Stimulated activated CD4-positive, alpha-beta T cell treated with anti-CD3 and anti-CD28 coated beads, Interleukin-15, amount 100 ng/mL, for 24 hours (primary cell): ENCODE results near the gene EXOC1.
"Not testable (repeated sequence)": the region's sequence is repeated elsewhere in the genome, so short reads cannot be mapped to it uniquely, and the experiment has no call there.

Experiments used
- DNase-seq: peaks from one replicate; pipeline ENCODE4 v3.0.0-alpha.2; 2020

The EXOC1 gene, protein sequence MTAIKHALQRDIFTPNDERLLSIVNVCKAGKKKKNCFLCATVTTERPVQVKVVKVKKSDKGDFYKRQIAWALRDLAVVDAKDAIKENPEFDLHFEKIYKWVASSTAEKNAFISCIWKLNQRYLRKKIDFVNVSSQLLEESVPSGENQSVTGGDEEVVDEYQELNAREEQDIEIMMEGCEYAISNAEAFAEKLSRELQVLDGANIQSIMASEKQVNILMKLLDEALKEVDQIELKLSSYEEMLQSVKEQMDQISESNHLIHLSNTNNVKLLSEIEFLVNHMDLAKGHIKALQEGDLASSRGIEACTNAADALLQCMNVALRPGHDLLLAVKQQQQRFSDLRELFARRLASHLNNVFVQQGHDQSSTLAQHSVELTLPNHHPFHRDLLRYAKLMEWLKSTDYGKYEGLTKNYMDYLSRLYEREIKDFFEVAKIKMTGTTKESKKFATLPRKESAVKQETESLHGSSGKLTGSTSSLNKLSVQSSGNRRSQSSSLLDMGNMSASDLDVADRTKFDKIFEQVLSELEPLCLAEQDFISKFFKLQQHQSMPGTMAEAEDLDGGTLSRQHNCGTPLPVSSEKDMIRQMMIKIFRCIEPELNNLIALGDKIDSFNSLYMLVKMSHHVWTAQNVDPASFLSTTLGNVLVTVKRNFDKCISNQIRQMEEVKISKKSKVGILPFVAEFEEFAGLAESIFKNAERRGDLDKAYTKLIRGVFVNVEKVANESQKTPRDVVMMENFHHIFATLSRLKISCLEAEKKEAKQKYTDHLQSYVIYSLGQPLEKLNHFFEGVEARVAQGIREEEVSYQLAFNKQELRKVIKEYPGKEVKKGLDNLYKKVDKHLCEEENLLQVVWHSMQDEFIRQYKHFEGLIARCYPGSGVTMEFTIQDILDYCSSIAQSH

DNA sequence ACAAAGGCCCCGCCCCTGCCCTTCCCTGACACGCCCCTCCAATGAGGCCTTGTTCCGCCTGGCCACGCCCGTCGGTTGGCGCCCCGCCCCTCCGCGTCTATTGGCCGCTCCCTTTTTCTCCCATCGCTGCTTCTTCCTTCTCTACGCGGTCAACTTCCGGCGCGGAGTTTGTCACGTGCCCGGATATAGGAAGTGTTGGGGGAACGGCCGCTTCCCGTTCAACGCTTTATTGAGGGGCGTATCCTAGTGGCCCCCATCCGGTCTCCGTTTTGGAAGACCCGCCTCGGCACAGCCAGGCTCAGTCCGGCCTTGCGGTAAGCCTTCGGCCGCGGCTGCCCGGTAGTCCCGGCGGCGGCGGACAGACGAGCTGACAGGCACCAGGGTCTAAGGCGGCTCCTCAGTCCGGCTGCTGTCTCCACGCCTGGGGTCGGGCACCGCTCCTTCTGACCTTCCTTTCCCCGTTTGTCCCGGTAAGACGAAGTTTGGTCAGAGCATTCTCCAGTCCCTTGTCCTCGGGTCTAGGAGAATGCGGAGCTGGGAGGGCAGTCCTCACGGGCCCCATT lies at the start of gene EXOC1:
EXOC1 (plus strand) TSS at position 165 of the 563 bp plus-strand sequence. CDS start 4,676 bp downstream, outside the sequence.
- peak; percentile 99 for DNase-seq

DNA sequence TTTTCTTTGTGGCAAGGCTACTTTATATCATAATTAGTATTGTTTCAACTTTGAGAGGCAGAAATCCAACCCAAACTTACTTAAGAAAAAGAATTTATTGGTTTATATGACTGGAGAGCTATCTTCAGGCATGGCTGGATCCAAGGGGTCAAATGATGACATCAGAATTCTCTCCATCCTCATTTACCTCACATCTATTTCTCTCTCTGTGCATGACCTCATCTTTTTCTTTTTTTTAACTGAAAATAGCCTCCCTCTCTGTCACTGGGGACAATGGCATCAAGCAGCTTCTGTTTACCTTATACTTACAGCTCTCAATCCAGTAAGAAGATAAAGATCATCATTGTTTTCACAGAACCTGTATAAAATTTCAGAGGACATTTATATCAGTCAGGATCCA lies 45.9 kb upstream of the EXOC1 start:
- DNase-seq, result no peak

DNA sequence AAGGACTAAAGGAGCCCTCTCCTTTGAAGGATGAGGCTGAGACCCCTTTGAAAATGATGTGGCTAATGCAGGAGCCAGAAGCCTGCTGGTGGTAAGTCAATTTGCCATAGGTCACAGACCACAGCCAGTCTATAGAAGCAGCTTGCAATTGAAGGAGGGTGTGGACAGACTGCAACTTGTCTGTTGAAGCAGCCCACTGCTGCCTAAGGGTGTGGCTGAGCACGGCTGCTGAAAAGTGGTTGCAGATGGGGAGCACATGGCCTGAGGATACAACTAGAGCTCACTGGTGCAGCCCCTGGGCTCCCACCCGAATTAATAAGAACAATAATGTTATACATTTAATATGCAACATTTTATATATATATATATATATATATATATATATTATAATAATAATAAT lies 45.3 kb upstream of the EXOC1 start:
- no peak for DNase-seq

DNA sequence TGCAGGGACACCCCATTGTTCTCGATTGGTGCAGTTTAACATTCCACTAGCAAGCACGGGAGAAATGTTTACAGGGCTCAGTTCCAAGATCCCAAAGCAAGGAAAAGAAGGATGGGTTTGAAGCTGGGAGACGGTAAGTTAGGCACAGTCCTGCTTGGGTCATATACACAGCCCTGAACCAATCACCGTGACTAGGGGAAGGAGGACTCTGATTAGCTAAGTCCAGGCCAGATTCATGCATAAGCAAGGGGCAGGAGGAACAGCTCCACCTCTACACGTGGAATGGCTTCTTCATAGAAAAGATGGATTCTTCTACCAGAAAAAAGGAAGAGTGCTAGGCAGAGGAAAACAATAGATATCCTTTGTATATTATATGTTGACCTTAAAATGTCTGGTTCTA lies 44.8 kb upstream of the EXOC1 start:
- DNase-seq, result no peak

DNA sequence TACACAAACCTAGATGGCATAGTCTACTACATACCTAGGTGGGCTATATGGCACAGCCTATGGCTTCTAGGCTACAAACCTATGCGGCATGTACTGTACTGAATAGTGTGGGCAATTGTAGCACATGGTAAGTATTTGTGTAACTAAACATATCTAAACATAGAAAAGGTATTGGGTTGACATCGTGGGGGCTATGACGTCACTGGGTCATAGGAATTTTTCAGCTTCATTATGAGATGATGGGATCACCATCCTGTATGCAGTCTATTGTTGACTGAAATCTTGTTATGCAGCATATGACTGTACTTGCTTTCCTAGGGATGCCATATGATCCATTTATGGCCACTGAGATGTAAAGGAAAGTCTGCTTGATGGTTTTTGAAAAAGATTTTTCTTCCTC lies 35.8 kb upstream of the EXOC1 start:
- no peak for DNase-seq

DNA sequence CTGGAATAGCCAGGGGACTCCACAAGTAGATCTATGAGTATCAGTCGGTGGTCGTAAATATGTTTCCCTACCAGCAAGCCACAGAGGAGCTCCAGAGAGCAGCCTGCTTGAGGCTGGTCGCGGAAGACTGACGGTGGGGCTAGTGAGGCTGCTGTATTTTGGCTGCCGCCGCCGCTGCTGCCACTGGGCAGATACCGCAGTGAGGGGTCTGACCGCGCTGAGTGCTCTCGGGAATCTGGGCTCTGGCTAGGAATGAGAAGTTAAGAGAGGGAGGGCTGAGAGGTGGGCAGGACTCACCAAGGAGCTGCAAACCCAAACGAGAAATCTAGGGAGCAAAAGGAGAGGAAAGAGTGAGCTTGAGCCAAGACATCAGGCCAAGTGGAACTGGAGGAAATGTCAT lies 33.8 kb upstream of the EXOC1 start, which contains the start of gene EXOC1L:
EXOC1L (plus strand) TSS at position 157 of the 400 bp plus-strand sequence; CDS start at position 394, 237 bp downstream.
- no peak for DNase-seq

DNA sequence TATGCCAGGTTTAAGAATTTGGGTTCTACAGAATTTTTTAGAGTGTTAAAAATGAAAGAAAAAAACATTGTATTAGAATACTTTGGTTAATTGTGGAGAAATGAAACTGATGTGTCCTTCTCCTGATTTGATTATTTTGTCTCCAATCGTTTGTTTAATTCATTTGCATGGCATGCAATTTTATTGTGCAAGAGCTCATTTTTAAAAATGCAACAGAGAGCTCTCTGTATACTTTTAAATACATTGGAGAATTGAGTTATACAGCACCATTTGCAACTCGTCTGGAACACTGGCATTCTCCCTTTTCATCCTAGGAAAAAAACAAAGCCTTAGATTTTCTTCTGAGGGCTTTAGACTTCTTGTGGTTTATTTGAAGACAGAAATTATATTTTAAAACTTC lies 33.2 kb upstream of the EXOC1 start:
- DNase-seq, result no peak

DNA sequence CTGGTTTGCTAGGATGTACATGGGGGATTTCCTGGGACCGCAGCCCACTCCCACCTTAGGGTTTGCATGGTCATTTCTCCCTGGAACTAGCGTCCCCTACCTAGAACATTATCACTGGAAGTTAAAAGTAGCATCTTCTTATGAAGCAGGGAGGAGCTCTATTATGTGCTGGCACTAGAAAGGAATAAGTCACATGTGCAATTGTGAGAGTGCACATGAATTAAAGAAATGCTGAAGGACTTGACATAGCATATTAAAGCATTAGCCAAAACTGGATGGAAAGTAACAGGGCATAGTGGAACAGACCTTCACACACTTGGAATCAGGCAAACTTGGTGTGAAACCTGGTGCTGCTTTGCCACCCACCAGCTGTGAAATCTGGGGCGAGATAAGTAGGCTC lies 31.1 kb upstream of the EXOC1 start:
- no peak for DNase-seq

DNA sequence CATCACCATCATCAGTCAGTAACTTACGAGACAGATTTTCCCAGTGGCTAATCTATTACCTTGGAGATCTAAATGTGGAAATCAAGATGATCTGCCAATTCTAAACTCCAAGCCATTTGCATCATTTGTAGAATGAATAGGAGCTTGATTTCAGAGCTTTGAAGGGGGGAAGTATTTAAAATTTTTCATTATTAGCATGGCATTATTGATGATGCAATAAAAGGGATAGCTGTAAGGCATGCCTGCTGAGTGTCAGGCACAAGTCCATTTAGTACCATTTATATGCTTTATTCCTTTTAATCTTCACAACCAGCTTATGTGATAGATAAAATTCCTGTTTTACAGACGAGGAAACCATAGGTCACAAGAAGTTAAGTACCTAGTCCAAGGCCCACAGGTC lies 28.6 kb upstream of the EXOC1 start:
- DNase-seq, result no peak

DNA sequence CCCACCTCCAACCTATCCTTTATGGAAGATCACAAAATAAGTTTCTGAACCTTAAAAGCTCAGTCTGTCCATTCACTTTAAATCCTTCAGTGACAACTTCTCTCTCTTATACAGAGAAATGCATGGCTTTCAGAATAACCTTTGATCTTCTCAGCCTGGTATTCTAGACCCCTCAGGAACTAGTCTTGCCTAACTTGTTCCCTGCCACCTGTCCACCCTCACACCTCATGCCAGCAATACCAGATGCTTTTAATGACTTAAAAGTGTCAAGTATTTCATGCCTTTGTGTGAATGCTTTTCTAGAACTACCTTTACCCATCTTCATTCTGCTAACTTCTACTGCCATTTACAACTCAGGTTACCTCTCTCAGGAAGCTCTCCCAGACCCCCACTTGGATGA lies 26.5 kb upstream of the EXOC1 start:
- DNase-seq, result no peak

DNA sequence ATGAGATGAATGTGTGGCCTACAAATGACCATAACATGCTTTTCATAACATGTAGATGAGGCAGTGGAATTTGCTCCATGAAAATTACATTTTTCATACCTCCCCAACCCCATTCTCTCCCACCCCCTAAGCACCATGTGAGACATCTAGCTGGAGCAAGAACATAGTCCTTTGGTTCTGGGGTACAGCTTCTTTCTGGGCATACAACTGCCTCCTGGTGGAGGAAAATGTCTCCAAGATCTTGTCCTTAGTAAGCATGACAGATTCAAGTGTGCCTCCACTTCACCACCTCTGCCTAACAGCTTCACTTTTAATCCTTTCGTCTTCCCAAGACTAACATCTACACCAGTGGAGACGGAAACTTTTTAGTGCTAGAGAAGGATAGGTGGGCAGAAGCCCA lies 25.9 kb upstream of the EXOC1 start:
- DNase-seq, result no peak

DNA sequence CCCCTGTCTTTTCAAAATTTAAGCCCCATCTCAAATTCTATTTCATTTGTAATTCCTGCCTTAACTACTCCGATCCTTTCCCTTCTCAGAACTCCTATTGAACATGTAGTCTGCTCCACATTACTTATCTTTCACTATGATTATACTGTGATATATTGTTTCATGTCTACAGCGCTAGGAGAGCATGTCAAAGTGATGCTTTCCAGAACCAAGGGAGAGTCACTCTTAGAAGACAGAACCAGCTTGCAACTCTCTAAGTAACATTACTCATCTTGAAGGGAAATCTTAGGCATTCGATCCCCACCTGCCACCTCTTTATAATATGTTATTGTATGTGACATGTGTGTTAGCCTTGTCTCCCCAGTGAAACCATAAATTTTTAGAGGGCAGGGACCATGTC lies 23.4 kb upstream of the EXOC1 start:
- DNase-seq, result no peak

DNA sequence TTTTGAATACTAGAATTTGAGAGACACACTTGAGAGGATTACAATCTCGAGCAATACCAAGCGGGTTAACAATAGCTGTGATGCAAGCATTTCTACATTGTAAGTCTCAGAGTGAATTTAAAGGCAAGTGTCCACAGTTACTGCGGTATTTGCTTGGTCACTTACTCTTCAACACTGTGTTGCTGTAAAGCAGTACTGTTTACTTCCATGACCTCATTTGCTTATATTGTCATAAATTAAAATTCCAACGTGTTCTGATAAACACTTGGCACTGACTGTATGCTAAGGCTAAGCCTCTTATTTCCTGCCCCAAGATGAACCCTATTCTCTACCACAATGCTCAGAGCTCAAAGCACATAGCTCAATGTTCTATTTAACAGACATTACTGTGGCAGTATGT lies 22.7 kb upstream of the EXOC1 start:
- DNase-seq, result no peak

DNA sequence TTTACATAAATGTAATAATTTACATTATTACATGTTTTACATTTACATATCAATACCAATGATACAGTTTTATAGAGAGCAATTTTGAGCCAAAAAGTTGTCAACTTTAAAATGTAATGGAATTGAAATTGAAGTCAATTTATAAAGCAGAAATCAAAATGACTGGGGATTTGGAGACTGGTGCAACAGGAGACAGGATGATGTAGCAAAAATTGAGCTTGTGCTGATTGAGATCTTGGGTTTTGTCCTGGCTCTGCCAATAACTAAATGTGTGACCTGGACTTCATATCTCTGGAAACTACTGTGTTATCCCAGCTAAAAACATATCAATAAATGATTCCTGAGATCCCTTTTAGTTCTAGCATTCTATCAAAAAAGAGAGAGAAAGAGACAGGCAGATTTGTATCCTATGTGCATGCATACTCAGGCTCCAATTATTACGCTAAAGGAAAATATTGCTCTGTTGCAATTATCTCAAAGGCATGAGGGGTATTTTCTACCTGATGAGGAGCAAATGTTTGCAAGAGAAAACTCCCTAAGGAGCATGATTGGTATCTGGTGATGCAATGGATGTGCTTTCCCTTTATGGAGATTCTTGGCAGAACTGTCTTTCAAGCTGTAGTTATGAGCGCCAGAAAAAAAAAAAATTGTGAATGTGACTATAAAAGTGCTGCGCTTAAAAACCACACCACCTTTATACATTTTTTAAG lies 19.2 kb upstream of the EXOC1 start:
- DNase-seq, result no peak

DNA sequence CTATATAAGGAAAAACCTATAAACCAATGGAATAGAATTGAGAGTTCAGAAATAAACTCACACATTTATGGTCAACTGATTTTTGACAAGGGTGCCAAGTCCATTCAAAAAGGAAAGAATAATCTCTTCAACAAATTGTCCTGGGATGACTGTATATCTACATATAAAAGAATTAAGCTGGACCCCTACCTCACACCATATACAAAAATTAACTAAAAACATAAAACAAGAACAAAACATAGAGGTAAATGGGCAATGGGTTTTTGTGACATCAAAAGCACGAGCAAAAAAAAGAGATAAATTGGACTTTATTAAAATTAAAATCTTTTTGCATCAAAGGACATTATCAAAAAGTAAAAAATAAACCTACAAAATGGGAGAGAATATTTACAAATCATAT lies 15.5 kb upstream of the EXOC1 start:
- no peak for DNase-seq

DNA sequence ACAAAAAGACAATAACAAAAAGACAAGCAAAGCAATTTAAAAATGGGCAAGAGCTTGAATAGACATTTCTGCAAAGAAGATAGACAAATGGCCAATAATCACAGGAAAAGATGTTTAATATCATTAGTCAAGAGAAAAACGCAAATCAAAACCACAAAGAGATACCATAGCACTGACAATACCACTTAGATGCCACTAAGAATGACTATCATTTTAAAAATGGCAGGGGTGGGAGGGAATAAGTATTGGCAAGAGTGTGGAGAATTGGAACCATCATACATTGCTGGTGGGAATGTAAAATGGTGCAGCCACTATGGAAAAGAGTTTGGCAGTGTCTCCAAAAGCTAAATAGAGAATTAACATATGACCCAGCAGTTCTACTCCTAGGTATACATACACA lies 15.1 kb upstream of the EXOC1 start:
- no peak for DNase-seq

DNA sequence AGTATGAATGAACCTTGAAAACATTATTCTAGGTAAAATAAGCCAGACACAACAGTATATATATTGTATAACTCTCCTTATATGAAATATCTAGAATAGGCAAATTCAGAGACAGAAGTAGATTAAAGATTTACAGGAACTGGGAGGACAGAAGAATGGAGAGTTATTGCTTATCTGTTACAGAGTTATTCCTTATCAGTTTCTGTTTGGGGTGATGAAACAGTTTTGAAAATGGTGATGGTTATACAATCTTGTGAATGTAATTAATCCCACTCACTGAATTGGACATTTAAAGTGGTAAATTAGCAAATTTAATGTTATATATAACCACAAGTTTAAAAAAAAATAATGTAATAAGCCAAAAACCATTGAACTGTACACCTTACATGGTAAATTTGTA lies 14.5 kb upstream of the EXOC1 start:
- DNase-seq, result no peak

DNA sequence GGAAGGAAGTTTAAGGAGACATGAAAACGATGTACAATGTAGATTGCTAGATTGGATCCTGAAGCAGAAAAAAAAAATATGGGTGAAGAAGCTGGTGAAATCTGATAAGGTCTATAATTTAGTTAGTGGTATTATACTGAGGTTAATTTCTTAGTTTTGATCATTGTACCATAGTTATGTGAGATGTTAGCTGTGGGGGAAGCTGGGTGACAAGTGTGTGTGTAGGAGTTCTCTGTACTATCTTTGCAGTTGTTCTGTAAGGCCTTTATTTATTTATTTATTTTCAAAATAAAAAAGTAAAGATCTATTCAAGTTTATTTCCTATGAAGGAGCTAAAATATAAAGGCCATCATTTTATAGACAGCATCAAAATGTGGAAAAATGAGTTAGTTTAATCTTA lies 12.5 kb upstream of the EXOC1 start:
- DNase-seq, result no peak

DNA sequence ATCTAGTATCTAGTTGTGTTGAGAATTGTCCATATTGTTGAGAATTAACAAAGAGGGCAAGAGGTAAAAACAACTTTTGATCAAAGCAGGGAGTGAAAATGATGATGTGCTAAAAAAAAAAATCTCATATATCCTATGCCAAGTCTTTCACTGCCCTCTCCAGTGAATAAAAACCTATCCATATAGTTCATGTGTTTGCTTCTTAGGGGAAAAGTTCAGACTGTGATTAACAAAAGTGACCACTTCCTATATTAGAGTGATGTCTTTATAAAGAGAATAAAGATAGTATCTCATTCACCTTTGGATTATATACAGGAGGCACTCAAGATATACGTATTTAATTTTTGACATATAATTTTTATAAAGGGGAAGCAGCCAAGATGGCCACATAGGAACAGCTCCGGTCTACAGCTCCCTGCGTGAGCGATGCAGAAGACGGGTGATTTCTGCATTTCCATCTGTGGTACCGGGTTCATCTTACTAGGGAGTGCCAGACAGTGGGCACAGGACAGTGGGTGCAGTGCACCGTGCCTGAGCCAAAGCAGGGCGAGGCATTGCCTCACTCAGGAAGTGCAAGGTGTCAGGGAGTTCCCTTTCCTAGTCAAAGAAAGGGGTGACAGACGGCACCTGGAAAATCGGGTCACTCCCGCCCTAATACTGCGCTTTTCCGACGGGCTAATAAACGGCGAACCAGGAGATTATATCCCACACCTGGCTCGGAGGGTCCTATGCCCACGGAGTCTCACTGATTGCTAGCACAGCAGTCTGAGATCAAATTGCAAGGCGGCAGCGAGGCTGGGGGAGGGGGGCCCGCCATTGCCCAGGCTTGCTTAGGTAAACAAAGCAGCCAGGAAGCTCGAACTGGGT lies 11.8 kb upstream of the EXOC1 start:
- not testable (repeated sequence) for DNase-seq

DNA sequence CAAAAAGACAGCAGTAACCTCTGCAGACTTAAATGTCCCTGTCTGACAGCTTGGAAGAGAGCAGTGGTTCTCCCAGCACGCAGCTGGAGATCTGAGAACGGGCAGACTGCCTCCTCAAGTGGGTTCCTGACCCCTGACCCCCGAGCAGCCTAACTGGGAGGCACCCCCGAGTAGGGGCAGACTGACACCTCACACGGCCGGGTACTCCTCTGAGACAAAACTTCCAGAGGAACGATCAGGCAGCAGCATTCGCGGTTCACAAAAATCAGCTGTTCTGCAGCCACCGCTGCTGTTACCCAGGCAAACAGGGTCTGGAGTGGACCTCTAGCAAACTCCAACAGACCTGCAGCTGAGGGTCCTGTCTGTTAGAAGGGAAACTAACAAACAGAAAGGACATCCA lies 11.1 kb upstream of the EXOC1 start:
- DNase-seq, result not testable (repeated sequence)

DNA sequence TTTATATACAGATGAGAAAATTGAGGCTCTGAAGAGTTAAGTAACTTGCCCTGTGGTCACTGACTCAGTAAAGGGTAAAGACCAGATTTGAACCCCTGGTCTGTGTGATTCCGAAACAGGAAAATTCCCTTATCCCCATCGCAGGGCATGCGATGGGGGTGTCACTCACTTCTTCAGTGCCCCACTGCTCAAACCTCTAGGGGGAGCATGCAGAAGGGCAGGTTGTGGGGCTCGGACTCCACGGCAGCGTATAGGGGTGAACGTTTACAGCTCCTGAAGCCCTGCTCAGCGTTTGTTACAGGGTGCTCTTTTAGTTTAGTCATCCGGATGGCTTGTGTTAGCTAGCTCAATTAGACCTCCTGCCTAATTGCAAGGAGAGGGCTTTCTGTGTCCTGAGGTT lies 3.7 kb upstream of the EXOC1 start:
- no peak for DNase-seq

DNA sequence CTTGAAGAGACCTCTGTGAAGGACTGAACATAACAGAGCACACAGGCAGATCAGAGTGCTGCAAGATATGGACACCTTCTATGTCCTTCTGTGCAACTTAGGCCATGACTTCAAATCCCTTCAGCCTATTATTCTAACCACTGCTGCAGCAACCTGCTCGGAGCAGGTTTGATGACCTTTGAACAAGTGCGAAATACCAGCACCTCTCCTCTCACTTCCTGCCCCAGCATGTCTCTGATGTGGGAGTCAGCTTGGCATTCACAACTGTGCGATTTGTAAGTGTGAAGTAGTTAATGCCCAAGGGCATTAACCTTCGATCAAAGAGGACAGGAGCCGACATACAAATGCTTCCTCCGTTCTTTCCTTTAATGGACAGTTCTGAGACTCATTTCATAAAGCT lies 1.6 kb upstream of the EXOC1 start:
- DNase-seq, result peak; percentile 28
